ENCODE measurements around the gene TDRD3.

Gene TDRD3

DNA sequence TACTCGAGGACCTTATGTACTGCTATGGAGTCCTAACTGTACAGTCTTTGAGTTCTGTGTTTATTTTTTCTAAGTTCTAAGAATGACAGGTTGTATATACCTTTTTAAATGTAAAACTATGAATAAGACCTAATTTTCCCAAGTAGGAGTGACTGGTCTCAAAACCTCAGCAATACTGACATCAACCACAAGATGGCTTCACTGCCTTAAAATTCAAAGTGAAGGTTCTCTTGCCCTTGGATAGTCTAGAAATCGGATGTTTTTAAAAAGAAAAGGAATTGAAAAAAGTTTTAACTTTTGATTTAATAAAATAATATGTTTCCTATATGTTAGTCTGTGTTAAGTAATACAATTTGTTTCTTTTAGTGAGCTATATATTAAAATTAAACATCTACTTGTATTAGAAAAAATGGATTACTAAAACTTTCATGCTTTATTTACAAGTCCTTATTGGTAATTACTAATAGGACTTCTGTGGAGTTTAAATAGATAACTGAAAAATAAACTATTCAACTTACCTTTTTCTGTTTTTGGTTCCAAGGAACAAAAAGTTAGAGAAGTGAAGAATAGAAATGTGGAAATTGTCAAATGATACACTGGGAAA is 52.0 kb downstream of the TDRD3 start:
- peak; percentile 87 for FAIRE-seq

DNA sequence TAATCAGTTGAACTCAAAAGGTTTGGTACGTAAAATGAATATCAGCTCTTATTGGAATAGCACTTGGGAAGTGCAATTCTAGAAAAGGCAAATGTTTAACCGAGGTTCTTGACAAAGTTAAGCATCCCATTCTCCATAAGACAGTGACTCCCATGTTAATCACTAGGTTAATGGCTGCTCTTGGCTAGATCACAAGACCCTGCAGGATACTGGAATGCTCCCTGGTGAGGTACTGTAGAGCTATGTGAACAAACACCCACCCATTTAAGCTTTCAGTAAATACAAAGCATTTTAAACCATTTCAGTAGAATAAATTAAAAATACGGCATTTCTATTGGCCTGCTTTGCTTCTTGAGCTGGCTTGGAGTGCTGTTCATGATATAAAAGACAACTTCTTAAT is 56.5 kb downstream of the TDRD3 start:
- DNase-seq (ENCODE audit: insufficient read length, low spot score) (no peak), FAIRE-seq (no peak)

More for the DNA sequence above, 52.0 kb downstream of the TDRD3 start:
- DNase-seq (ENCODE audit: insufficient read length, low spot score): peak; percentile 5

DNA sequence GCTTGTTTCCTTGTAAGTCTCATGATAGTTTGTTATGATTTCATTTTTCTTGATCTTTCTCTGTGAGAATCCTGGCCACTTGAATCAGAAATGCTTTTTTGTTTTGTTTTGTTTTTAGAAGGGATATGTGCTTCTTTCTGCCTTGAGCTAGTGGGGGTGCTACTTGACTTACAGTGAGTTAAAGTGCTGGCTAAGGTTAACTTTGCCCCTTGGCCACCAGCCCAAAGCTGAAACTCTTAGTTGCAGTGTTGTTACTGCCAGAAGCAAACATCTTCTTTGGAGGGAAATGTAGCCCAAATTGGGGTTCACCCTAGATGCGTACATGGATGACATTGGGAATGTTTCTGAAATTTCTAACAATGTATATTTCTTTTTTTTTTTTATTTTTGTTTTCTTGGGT is 57.4 kb downstream of the TDRD3 start:
- FAIRE-seq: no peak

DNA sequence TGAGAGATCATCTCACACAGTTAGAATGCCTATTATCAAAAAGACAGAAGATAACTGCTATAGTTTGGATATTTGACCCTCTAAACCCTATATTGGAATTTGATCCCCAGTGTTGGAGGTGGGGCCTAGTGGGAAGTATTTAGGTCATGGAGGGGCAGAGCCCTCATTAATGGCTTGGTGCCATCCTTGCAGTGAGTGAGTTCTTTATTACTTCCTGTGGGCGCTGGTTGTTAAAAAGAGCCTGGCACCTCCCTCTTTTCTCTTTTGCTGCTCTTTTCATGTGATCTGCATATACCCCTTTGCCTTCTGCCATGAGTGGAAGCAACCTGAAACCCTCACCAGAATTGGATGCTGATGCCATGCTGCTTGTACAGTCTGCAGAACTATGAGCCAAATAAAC is 66.8 kb downstream of the TDRD3 start:
- DNase-seq (ENCODE audit: insufficient read length, low spot score) (no peak), FAIRE-seq (no peak)

More for the DNA sequence above, 57.4 kb downstream of the TDRD3 start:
- DNase-seq (ENCODE audit: insufficient read length, low spot score): no peak

DNA sequence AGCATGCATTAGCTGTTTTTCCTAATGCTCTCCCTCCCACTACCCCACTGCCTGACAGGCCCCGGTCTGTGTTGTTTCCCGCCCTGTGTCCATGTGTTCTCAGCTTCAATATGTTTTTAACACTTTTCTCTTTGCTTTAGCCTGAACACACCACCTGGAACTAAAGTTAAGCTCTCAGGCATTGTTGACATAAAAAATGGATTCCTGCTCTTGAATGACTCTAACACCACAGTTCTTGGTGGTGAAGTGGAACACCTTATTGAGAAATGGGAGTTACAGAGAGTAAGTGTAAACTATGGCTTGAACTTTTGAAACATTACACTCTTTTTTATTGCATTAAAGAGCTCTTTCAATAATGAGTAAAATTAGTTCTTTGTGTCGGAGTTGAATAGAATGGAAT is 70.1 kb downstream of the TDRD3 start:
- FAIRE-seq (no peak), DNase-seq (ENCODE audit: insufficient read length, low spot score) (no peak)

DNA sequence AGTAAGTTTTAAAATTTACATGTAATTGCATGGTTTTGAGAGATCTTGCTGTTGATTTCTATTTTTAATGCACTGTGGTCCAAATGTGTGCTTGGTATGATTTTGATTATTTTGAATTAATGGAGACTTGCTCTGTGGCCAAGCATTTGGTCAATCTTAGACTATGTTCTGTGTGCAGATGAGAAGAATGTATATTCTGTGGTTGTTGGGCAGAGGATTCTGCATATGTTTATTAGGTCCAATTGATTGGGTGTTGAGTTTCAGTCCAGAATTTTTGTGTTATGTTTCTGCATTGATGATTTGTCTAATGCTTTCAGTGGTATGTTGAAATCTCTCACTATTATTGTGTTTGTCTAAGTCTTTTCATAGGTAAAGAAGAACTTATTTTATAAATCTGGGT is 82.3 kb downstream of the TDRD3 start:
- DNase-seq (ENCODE audit: insufficient read length, low spot score): no peak
- no peak for FAIRE-seq

DNA sequence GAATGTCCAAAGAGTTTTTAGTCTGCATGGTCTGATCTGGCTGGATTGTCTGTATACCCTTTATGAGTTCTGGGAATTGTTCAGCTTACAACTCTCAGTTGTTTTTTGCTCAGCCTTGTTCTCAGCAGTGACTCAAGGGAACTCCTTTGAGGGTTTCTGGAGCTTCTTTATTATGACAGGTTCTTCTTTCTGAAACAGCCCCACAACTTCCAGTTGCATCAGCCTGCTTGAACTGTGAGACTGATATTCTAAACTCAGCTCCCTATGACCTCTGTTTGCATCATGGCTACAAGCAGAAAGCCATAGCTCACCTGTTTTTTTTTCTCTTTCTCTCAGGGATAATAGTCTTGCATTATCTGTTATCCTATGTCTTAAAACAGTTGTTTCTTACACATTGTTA is 85.0 kb downstream of the TDRD3 start:
- FAIRE-seq (no peak), DNase-seq (ENCODE audit: insufficient read length, low spot score) (no peak)

DNA sequence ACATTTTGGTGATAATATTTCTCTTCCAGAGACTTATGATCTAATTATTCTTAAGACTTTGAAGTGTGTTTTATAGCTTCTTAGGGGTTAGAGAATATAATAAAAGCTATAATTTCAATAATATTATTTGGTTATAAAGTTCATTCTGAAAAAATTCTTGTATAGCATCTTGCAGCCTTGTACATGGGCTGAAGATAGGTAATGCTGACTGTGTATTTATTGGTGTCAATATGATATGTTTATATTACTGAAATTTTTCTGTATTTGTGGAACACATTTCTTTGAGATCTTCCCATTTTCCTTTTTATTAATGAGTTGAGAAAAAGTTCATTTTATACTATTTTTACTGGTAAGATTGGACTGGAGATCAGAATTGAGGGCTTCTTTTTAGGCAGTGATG is 87.8 kb downstream of the TDRD3 start:
- FAIRE-seq: no peak
- DNase-seq (ENCODE audit: insufficient read length, low spot score): no peak

DNA sequence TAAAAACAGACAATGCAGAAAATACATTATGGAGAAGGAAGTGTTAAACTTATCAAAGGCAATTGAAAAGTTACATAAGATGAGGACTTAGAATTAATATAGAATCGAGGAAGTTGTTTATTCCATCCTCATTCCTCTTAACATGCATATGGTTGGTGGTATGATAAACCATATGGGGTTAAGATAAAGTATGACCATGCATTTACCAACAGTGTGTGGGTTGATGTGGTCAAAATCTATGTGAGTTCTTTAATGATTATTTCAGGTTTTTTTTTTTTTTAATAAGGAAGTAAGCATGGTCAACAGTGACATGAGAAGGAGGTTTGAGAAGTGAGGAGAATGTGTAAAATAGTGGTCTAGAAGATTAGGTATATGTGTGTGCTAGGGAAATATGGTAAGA is 94.5 kb downstream of the TDRD3 start:
- FAIRE-seq (no peak), DNase-seq (ENCODE audit: insufficient read length, low spot score) (no peak)

DNA sequence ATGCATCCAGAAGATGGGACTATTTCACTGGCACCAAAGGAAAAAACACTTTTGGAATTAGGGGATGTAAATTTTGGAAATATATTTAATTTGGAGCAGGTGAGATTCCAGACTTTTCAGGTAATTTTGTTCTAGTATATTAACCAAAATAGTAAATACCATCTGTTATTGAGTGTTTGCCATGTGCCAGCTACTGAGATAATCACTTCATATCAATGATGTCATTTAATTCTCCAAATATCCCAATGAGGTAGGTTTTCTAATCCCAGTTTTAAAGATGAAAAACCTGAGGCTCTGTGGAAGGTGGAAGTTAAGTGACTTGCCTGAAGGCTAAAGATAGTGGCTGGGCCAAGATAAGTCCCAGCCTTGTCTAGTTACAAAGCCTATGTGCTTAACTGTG is 95.2 kb downstream of the TDRD3 start:
- FAIRE-seq: no peak
- DNase-seq (ENCODE audit: insufficient read length, low spot score): no peak

DNA sequence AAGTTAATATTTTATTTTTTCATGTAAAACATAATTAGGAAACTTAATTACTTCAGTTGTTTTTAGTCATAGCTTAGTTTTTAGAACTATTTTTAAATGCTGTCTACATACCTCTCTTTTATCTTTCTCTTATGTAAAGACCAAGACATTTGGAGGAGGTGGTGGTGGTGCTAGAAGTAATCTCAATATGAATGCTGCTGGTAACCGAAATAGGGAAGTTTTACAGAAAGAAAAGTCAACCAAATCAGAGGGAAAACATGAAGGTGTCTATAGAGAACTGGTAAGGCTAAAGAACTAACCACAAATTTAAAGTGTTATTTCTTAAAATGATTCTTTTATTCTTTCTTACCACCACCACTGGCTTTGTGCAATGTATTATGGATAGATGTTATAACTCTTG is 97.3 kb downstream of the TDRD3 start:
- DNase-seq (ENCODE audit: insufficient read length, low spot score): no peak
- no peak for FAIRE-seq

DNA sequence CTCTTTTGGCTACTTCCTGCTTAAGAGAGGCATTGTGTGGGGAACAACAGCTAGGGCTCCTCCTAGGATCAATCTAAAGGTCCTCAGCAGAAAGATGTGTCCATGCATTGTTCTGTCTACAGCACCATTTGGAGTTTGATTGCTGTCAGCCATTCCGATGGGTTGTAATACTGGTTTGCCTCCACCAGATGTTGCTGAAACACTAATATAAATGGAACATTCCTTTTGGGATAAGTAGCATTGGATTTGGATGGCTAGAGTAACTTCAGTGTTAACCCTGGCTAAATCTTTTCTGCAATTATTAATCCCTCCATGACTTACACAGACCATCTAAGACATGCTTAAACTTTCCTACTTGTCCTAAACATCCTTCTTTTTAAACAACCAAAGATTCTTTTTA is 104.2 kb downstream of the TDRD3 start:
- DNase-seq (ENCODE audit: insufficient read length, low spot score): no peak
- FAIRE-seq: no peak

DNA sequence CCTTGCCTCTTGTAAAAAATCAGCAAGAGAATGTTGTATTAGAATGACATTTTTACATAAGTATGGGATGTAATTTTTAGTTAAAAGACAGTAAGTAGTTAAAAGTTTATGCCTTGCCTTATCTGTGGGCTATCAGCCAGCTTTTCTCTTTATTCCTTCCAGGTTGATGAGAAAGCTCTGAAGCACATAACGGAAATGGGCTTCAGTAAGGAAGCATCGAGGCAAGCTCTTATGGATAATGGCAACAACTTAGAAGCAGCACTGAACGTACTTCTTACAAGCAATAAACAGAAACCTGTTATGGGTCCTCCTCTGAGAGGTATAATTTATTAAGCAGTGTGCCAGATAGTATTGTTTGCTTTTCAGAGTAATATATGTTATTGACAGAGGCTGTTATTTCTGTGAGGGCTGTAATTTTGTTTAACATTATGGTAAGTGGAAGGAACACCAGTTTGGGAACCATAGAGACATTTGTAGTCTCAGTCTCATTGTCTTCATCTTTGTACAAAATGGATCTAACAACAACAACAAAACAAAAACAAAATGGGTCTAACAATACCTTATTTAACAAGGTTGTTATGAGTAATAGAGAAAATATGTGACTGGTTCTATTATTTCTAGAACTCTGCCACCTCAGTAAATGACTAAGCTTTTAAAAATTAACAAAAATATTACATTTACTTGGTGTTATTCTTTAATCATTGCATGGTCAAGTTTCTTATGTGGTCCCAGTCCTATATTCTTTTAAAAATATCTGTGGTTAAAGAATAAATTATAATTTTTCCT is 112.8 kb downstream of the TDRD3 start:
- DNase-seq (ENCODE audit: insufficient read length, low spot score) (no peak), FAIRE-seq (no peak)

DNA sequence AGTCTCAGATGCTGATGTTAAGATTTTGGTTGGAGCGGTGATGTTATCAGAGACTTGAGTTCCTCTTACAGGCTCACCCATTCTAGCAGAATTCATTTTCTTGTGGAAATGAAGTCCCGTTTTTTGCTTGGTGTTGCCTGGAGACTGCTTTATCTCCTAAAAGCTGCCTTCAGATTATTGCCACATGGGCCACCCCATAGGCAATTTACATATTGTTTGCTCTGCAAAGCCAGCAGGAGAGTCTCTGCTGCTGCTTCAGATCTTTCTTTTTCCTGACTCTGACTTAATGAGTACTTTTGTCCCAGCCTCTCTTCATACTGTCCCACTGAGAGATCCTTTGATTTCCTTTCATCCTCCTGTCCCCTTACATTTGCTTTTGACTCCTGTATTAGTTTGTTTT is 114.6 kb downstream of the TDRD3 start:
- FAIRE-seq (no peak), DNase-seq (ENCODE audit: insufficient read length, low spot score) (no peak)

DNA sequence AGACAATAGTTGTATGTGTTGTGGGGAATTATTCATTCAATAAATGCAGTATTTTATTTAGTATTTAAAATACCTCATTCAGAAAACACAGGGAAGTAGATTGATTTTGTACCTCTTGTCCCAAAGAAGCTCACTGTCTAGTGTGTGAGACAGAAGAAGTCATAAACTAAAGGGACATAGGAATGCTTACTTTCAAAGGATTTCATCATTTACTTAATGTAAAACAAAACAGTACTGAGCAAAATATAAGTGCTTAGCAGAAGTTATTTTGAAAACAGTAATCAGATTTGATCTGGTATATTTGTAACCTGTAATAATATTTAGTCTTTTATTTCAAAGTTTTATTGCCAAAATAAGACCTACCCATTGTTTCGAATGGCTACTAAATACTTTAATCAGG is 117.9 kb downstream of the TDRD3 start:
- DNase-seq (ENCODE audit: insufficient read length, low spot score): no peak
- FAIRE-seq: no peak

DNA sequence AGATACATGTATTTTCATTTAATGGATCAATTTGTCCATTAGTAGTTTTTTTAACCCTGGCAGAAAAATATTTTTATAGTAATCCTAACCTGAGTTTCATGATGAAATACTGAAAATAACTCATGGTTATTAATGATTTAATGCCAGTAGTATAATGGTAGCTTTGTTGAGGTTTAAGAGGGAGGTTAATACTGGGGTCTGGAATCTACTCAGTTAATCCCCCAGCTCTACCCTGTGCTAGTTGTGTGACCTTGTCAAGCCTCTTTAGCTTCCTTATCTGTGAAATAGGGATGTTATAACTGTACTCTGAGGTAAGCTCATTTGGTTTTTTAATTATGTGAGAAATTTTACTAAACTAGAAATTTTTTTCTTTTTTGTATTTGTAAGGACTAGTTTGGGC is 122.5 kb downstream of the TDRD3 start:
- DNase-seq (ENCODE audit: insufficient read length, low spot score) (no peak), FAIRE-seq (no peak)

DNA sequence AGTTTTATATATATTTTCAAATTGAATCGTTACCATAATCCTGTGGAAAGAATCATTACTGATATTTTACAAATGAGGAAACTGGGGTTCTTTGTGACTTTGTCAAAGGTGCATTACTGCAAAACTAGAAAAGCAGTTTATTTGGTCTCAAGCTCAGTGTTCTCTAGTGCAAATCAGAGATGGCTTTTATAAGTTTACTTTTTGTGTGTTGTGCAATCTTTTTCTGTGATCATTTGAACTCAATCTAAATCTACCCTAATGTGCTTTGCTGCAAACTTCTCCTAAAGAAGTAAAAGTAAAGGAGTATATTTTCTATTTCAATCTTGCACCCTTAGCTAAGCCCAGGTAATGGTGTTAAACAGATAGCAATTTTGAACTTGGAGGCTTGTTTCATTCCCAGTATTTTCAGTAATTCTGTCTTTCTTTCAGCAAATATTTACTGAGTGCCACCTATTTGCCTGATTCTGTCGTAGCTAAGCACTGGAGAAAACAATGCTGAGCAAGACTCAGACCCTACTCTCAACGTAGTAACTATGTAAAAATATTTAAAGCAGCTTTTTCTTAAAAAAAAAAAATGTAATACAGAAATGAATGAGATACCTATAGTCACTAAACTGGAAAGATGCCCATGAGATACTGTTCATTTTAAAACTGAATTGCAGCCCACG is 124.0 kb downstream of the TDRD3 start:
- DNase-seq (ENCODE audit: insufficient read length, low spot score) (no peak), FAIRE-seq (no peak)

DNA sequence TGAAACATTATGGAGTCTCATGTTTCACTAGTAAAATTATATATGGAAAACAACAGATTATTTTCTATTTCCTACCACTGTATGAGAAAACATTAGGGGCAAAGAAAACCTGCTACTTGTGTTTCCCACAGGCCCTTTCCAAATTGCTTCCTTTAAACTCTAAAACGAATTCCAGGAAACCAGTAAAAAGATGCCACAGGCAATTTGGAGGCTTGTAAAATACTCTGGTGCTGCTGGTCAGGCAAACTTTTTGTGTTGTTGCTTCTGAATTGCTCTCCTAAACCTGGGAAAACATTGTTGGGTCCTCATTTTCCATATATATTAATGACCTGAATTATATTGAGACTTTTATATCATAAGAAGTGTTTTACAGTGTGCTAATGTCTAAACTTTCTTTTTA is 141.5 kb downstream of the TDRD3 start:
- no peak for FAIRE-seq

DNA sequence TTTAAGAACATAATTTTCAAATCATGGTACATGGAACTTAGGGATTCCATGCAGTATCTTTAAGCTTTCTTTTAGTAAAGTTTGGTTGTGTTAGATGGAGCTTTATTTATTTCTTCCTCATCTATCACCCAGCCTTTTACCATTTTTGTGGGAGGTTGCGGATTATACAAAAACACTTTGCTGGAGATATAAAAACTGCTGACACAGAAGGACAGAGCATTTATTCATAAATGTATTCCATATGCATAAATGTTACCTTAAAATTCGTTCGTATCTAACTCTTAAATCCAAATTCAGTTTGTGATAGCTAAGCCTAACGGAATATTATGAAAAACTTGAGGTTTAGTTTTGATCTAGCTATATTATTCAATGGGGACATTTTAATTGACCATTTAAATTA is 143.3 kb downstream of the TDRD3 start:
- DNase-seq (ENCODE audit: insufficient read length, low spot score): no peak
- FAIRE-seq: no peak

More for the DNA sequence above, 141.5 kb downstream of the TDRD3 start:
- no peak for DNase-seq (ENCODE audit: insufficient read length, low spot score)

DNA sequence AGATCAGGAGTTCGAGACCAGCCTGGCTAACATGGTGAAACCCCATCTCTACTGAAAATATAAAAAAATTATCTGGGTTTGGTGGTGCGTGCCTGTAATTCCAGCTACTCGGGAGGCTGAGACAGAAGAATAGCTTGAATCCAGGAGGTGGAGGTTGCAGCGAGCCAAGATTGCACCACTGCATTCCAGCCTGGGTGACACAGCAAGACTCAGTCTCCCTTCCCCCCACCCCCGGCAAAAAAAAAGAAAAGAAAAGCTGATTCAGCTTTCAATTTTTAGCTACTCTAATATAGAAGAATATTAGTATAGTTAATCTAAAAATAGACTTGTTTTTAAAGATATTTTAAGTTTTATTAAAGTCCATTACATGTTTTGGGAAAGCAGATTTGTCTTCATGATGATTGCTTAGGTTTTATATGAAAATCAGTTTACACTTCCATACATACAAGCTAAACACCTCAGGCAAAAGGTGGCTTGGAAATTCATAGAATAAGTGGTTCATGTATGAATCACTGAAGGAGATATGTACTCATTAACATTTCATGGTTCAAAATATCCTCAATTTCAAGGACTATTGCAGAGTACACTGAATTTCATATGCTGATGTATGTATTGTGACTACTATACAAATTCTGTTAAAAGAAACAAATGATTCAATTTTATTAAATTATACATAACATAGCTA is 165.2 kb downstream of the TDRD3 start:
- no peak for DNase-seq (ENCODE audit: insufficient read length, low spot score)
- FAIRE-seq: no peak

DNA sequence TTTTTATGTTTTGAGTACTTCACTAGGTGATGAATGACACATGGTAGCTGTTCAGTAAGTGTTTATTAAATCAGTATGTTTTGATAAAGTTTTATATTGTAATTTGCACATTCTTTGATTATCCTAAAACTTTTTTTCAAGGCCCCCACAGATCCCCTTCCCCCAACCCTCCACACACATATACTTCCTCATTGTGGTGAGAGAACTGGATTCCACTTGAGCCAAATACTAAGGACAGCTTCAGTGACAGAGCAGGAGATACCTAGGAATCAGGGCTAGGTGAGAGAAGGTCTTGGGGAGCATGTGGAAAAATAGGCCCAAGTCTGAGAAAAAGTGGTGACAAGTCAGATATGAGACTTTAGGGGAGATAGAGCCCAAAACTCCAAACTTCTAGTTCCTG is 174.6 kb downstream of the TDRD3 start:
- DNase-seq (ENCODE audit: insufficient read length, low spot score) (no peak), FAIRE-seq (no peak)
